Osteoblast (primary cell): ENCODE results near the gene GDPD3. TPM values are rescaled to one million over a fixed set of nuclear protein-coding genes. Genes with fewer than 3 reads are reported as not detected.
"Not testable (repeated sequence)": the region's sequence is repeated elsewhere in the genome, so short reads cannot be mapped to it uniquely, and the experiment has no call there.

Source experiments
- DNase-seq: peaks from one replicate; pipeline ENCODE4 v3.0.0; 2011; ENCODE audit warnings: low spot score, mixed read lengths; ENCODE audit not compliant: insufficient read length; ENCODE audit errors: missing footprints
- H2AFZ ChIP-seq: 2 replicates; pipeline ENCODE4 v1.6.0; 2011; ENCODE audit warnings: mild to moderate bottlenecking, low read length
- H3K27ac ChIP-seq: 2 replicates; pipeline ENCODE4 v1.5.1; 2011; ENCODE audit warnings: mild to moderate bottlenecking, low read depth, low read length, moderate library complexity
- H3K27me3 ChIP-seq: 2 replicates; pipeline ENCODE4 v1.6.0; 2012; ENCODE audit warnings: mild to moderate bottlenecking, control low read depth, inconsistent platforms, low read length, moderate library complexity; ENCODE audit not compliant: insufficient read depth
- H3K36me3 ChIP-seq: 2 replicates; pipeline ENCODE4 v1.5.1; 2011; ENCODE audit warnings: mild to moderate bottlenecking, low read length, control low read depth, moderate library complexity; ENCODE audit not compliant: insufficient read depth
- H3K4me1 ChIP-seq: 2 replicates; pipeline ENCODE4 v1.5.1; 2011; ENCODE audit warnings: mild to moderate bottlenecking, low read length, control low read depth, moderate library complexity; ENCODE audit not compliant: insufficient read depth
- H3K4me2 ChIP-seq: 2 replicates; pipeline ENCODE4 v1.6.0; 2011; ENCODE audit warnings: mild to moderate bottlenecking, low read length; ENCODE audit not compliant: insufficient read depth
- H3K4me3 ChIP-seq: fragments of 200-600 bp; sonication (generic); 3 replicates; pipeline ENCODE4 v1.5.1; 2012; ENCODE audit warnings: mild to moderate bottlenecking, low read length, inconsistent platforms; ENCODE audit not compliant: insufficient read depth
- H3K79me2 ChIP-seq: 2 replicates; pipeline ENCODE4 v1.6.0; 2012; ENCODE audit warnings: mild to moderate bottlenecking, low read length, control low read depth, inconsistent platforms; ENCODE audit not compliant: insufficient read depth
- H3K9me3 ChIP-seq: 2 replicates; pipeline ENCODE4 v1.5.1; 2011; ENCODE audit warnings: low read depth, low read length, control low read depth
- H4K20me1 ChIP-seq: 2 replicates; pipeline ENCODE4 v1.6.0; 2012; ENCODE audit warnings: mild to moderate bottlenecking, low read length, control low read depth; ENCODE audit not compliant: insufficient read depth
- CTCF ChIP-seq: IDR thresholded peaks from 2 replicates; pipeline ENCODE4 v1.5.1; 2011; ENCODE audit warnings: mild to moderate bottlenecking, low read depth, low read length, moderate library complexity; ENCODE audit errors: extremely low read depth
- total RNA-seq: library from RNA; depleted of rRNA; stranded (reverse); fragments of >200 nt; gene quantifications from 2 replicates; pipeline ENCODE4 v1.2.3, GENCODE V29; 2012

Gene GDPD3
- total RNA-seq, 1 donor: 0.36 TPM

GRCh38 chr16:30115238-30115637 is 1.9 kb upstream of the GDPD3 start:
- Histone ChIP-seq H3K36me3 (peaks cover 56% of the 10 kb centered on the region), H3K27ac (no peak overlapping the region), H3K27me3 (no peaks in the 10 kb centered on the region), H3K9me3 (no peaks in the 10 kb centered on the region), H3K4me2 (no peak overlapping the region), H4K20me1 (peaks cover 4% of the 10 kb centered on the region), H2AFZ (no peak overlapping the region), H3K4me3 (no peak overlapping the region), H3K79me2 (no peaks in the 10 kb centered on the region), H3K4me1 (peaks cover 6% of the 10 kb centered on the region)
- TF ChIP-seq CTCF: no peak
- no peak for DNase-seq

DNA sequence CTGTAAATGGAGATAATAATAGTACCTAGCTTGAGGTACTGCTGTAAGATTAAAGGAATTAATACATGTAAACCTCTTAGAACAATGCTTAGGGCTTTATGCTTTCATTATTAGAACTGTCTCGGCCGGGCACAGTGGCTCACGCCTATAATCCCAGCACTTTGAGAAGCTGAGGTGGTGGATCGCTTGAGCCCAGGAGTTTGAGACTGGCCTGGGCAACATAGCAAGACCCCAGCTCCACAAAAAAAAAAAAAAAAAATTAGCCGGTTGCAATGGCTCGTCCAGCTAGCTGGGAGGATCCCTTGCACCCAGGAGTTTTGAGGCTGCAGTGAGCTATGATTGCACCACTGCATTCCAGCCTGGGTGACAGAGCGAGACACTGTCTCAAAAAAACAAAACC is 1.5 kb upstream of the GDPD3 start:
- not testable (repeated sequence) for H3K4me3 ChIP-seq, H3K27ac ChIP-seq, H3K9me3 ChIP-seq, H3K79me2 ChIP-seq, H2AFZ ChIP-seq, H3K4me1 ChIP-seq, H3K27me3 ChIP-seq, DNase-seq, H4K20me1 ChIP-seq, H3K4me2 ChIP-seq
- peaks cover 58% of the 10 kb centered on the region for H3K36me3 ChIP-seq

GRCh38 chr16:30114411-30114810 is 1.1 kb upstream of the GDPD3 start:
- Histone ChIP-seq H3K4me3 (no peak overlapping the region), H3K36me3 (peaks cover 59% of the 10 kb centered on the region), H3K27ac (no peak overlapping the region), H3K79me2 (no peaks in the 10 kb centered on the region), H3K4me2 (no peak overlapping the region), H3K4me1 (peaks cover 6% of the 10 kb centered on the region), H3K9me3 (no peaks in the 10 kb centered on the region), H2AFZ (no peak overlapping the region), H4K20me1 (peaks cover 4% of the 10 kb centered on the region), H3K27me3 (no peaks in the 10 kb centered on the region)
- no peak for TF ChIP-seq CTCF
- no peak for DNase-seq

GRCh38 chr16:30113711-30114333 is 485 bp upstream of the GDPD3 start:
- Histone ChIP-seq H3K27me3 (no peaks in the 10 kb centered on the region), H4K20me1 (peaks cover 4% of the 10 kb centered on the region), H3K79me2 (no peaks in the 10 kb centered on the region), H3K9me3 (no peaks in the 10 kb centered on the region), H3K27ac (no peak overlapping the region), H3K36me3 (peaks cover 53% of the 10 kb centered on the region), H3K4me1 (peaks cover 6% of the 10 kb centered on the region), H3K4me3 (no peak overlapping the region), H2AFZ (no peak overlapping the region), H3K4me2 (no peak overlapping the region)
- no peak for DNase-seq
- no peak for TF ChIP-seq CTCF
